ENCODE data around the gene NHERF1.

Gene NHERF1

GRCh38 chr17:74712301-74712700 lies 36.1 kb upstream of the NHERF1 start:
- TF ChIP-seq, protein P1, sequence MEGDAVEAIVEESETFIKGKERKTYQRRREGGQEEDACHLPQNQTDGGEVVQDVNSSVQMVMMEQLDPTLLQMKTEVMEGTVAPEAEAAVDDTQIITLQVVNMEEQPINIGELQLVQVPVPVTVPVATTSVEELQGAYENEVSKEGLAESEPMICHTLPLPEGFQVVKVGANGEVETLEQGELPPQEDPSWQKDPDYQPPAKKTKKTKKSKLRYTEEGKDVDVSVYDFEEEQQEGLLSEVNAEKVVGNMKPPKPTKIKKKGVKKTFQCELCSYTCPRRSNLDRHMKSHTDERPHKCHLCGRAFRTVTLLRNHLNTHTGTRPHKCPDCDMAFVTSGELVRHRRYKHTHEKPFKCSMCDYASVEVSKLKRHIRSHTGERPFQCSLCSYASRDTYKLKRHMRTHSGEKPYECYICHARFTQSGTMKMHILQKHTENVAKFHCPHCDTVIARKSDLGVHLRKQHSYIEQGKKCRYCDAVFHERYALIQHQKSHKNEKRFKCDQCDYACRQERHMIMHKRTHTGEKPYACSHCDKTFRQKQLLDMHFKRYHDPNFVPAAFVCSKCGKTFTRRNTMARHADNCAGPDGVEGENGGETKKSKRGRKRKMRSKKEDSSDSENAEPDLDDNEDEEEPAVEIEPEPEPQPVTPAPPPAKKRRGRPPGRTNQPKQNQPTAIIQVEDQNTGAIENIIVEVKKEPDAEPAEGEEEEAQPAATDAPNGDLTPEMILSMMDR (IDR thresholded peaks at IDR 0.05; ENCODE audit: low read length, missing control alignments) = no peak
- DNase-seq (ENCODE audit: low read depth) = no peak

DNA sequence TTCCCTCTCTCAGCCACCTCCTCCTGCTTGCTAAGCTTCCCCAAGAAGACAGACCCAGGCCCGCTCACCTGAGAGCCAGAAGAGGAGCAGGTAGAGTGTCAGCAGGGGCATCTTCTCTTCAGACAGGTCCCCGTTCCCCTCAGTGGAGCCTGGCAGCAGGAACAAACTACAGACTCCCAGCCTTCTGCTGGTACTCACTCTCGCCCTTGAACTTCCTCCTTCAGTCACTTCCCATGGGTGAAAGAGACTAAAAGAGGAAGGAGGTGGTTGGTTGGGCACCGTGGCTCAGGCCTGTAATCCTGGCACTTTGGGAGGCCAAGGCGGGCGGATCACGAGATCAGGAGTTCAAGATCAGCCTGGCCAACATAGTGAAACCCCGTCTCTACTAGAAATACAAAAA lies 35.7 kb upstream of the NHERF1 start, which contains the start of gene CD300LF:
Gene CD300LF (minus strand): TSS at position 168 of the 400 bp plus-strand sequence. CDS start 57 bp downstream, at position 111.
- DNase-seq (ENCODE audit: low read depth) = no peak
- TF ChIP-seq, protein P1 (IDR thresholded peaks at IDR 0.05; ENCODE audit: low read length, missing control alignments) = no peak
- H3K4me3 ChIP-seq (replicated peaks; ENCODE audit: low read depth, low read length) = no peak within 1 kb of the TSS

More at GRCh38 chr17:74712301-74712700, 36.1 kb upstream of the NHERF1 start:
- no peak overlapping the region for H3K4me3 ChIP-seq (replicated peaks; ENCODE audit: low read depth, low read length)

DNA sequence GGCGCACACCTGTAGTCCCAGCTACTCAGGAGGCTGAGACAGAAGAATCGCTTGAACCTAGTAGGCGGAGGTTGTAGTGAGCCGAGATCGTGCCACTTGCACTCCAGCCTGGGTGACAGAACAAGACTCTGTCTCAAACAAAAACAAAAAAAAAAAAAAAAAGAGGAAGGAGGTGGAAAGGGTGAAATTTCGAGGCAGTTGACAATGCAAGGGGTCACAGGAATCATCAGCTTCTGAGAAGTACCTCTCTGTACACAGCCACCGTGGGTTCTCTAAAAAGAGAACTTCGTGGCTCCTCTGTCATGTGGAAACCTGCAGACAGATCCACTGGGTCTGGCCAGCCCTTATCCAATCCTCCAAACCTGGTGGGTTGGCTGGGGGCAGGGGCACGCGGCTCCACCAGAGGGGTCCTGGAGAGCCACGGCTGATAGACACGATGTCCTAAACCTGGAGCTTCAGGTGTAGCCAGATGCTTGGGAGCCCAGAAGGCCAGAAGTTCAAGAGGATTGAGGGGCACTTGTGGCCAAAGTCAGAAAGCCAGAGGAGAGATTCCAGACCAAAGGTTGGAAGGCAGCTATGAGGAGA lies 35.2 kb upstream of the NHERF1 start:
- no peak for DNase-seq (ENCODE audit: low read depth)
- H3K4me3 ChIP-seq (replicated peaks; ENCODE audit: low read depth, low read length) = no peak overlapping the region
- TF ChIP-seq, protein P1 (IDR thresholded peaks at IDR 0.05; ENCODE audit: low read length, missing control alignments) = no peak

- H3K4me3 ChIP-seq (replicated peaks; ENCODE audit: low read depth, low read length) = no peak overlapping the region
- no peak for DNase-seq (ENCODE audit: low read depth)
- TF ChIP-seq, protein P1 (IDR thresholded peaks at IDR 0.05; ENCODE audit: low read length, missing control alignments) = no peak
These were observed 33.3 kb upstream of the NHERF1 start for GRCh38 chr17:74715144-74715543.

GRCh38 chr17:74720506-74720905 lies 27.9 kb upstream of the NHERF1 start:
- DNase-seq (ENCODE audit: low read depth) = no peak
- TF ChIP-seq, protein P1 (IDR thresholded peaks at IDR 0.05; ENCODE audit: low read length, missing control alignments) = no peak
- H3K4me3 ChIP-seq (replicated peaks; ENCODE audit: low read depth, low read length) = no peak overlapping the region

- no peak for DNase-seq (ENCODE audit: low read depth)
- H3K4me3 ChIP-seq (replicated peaks; ENCODE audit: low read depth, low read length) = no peak overlapping the region
- TF ChIP-seq, protein P1 (IDR thresholded peaks at IDR 0.05; ENCODE audit: low read length, missing control alignments) = no peak
These were observed 25.6 kb upstream of the NHERF1 start for GRCh38 chr17:74722782-74723181.

GRCh38 chr17:74723891-74724290 lies 24.5 kb upstream of the NHERF1 start:
- DNase-seq (ENCODE audit: low read depth) = no peak
- TF ChIP-seq, protein P1 (IDR thresholded peaks at IDR 0.05; ENCODE audit: low read length, missing control alignments) = no peak
- H3K4me3 ChIP-seq (replicated peaks; ENCODE audit: low read depth, low read length) = no peak overlapping the region

Data from fibroblast of pulmonary artery (primary cell).